H1 (cell line): Measurements from ENCODE around the gene TRIB2. TPM values are rescaled to one million over a fixed set of nuclear protein-coding genes. Genes with fewer than 3 reads are reported as not detected.

Source experiments
- SP1 ChIP-seq: IDR thresholded peaks from 2 replicates; pipeline ENCODE4 v1.6.1; 2011; ENCODE audit warnings: low read depth, low read length
- polyA plus RNA-seq, 7 experiments: library from polyadenylated mRNA; depleted of rRNA in 3 of 7; stranded (reverse) in 5 of 7; unstranded in 2 of 7; fragments of >200 nt in 5 of 7; fragments of 200-250 nt in 2 of 7; gene quantifications; 1 replicate in 5 of 7; 2 replicates in 1 of 7; 4 replicates in 1 of 7; pipeline versions ENCODE4 v1.2.1 to v1.2.3, GENCODE V29; 2011 to 2013; ENCODE audit warnings: missing spikeins in 2 of 7, mixed read lengths in 2 of 7
- total RNA-seq: library from RNA; stranded (reverse); fragmentation: NEBNext Ultra II Directional; extraction: Animal tissue kit (Norgen Biotek cat#: 25700); gene quantifications from 2 replicates; pipeline ENCODE4 v1.2.1, GENCODE V29; 2021

Gene TRIB2
- total and polyA plus RNA-seq, 2 of the 8 experiments (the other 6 are each of a cell fraction or from before 2014, with no cell fraction given) = 40.8 to 57.0 TPM

DNA sequence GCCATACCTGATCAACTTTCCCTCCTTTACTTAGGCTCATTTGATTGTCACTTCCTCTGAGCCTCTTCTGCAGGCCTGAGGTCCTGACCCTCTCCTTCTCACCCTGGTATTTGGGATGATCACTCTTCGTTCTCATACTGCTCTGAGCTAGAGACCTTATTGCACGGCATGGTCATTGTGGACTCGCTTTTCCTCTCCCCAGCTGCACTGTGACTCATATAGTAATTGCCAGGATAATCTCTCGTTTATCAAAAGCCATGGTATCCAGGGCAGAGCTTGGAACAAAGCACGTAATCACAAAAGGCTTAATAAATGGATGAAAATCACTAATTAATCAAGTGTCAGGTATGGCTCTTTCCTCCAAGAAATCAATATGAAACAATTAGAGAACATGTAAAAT, 40.9 kb upstream of the TRIB2 start (continued):
- no peak for TF ChIP-seq SP1
- TF ChIP-seq, all 59 proteins: peak for 0
